H1 (cell line): ENCODE measurements around the gene ACER1. TPM values are rescaled to one million over a fixed set of nuclear protein-coding genes. Genes with fewer than 3 reads are reported as not detected.

Experiments
- CTCF ChIA-PET: fragments of 300-600 bp; sonication (Branson Sonifier 250); formaldehyde crosslinking; loops from one replicate; lab custom pipeline; 2021; ENCODE audit not compliant: partially characterized antibody; lab: Charles Lee
- POLR2A ChIA-PET: fragments of 300-600 bp; sonication (Branson Sonifier 250); formaldehyde crosslinking; loops from one replicate; lab custom pipeline; 2021; ENCODE audit warnings: inconsistent platforms; ENCODE audit not compliant: partially characterized antibody; lab: Charles Lee
- DNase-seq, 2 experiments: peaks; one replicate each; pipeline versions ENCODE4 v3.0.0 to v3.0.0-alpha.2; 2010 to 2022; ENCODE audit warnings: low spot score in 2 of 2, low read depth in 1 of 2, mixed read lengths in 1 of 2
- FAIRE-seq: peaks from 2 replicates; lab custom pipeline; 2011; peaks lifted over from hg19 to GRCh38; lab: Jason Lieb, UNC
- H2AFZ ChIP-seq: 2 replicates; pipeline ENCODE4 v1.8.1; 2012; ENCODE audit warnings: low read length, inconsistent platforms
- H2AK5ac ChIP-seq: 2 replicates; pipeline ENCODE4 v1.6.1; 2013; ENCODE audit warnings: low read depth, low read length
- H2BK120ac ChIP-seq: replicated peaks from 2 replicates; pipeline ENCODE3; 2013; ENCODE audit warnings: low read depth, low read length, inconsistent platforms
- H2BK12ac ChIP-seq: 2 replicates; pipeline ENCODE4 v1.6.1; 2013; ENCODE audit warnings: low read depth, low read length
- H2BK15ac ChIP-seq: 2 replicates; pipeline ENCODE4 v1.6.1; 2013; ENCODE audit warnings: low read length
- H2BK20ac ChIP-seq: 2 replicates; pipeline ENCODE4 v1.6.1; 2013; ENCODE audit warnings: low read length
- H2BK5ac ChIP-seq: 2 replicates; pipeline ENCODE4 v1.6.1; 2013; ENCODE audit warnings: low read depth, low read length
- H3K14ac ChIP-seq: 2 replicates; pipeline ENCODE4 v1.6.1; 2013; ENCODE audit warnings: inconsistent platforms; ENCODE audit not compliant: insufficient read length
- H3K18ac ChIP-seq: 2 replicates; pipeline ENCODE4 v1.6.1; 2013; ENCODE audit warnings: low read length; ENCODE audit errors: extremely low read depth
- H3K23ac ChIP-seq: 2 replicates; pipeline ENCODE4 v1.6.1; 2013; ENCODE audit warnings: inconsistent platforms; ENCODE audit not compliant: insufficient read length
- H3K23me2 ChIP-seq: 2 replicates; pipeline ENCODE4 v1.6.1; 2013; ENCODE audit warnings: low read depth, low read length
- H3K27ac ChIP-seq: 2 replicates; pipeline ENCODE4 v1.6.1; 2011; ENCODE audit warnings: low read depth, low read length, inconsistent platforms
- H3K27me3 ChIP-seq, 4 experiments: replicated peaks in 1 of 4; 1 replicate in 1 of 4; 2 replicates in 3 of 4; pipeline versions ENCODE4 v1.6.1 to v1.8.1; 2011 to 2013; ENCODE audit warnings: low read length in 3 of 4, mild to moderate bottlenecking in 3 of 4, inconsistent platforms in 2 of 4, mixed read lengths in 2 of 4, moderate library complexity in 1 of 4; ENCODE audit not compliant: control insufficient read depth in 3 of 4, insufficient read depth in 3 of 4; ENCODE audit errors: extremely low read depth in 1 of 4
- H3K36me3 ChIP-seq, 4 experiments: 2 replicates each; pipeline versions ENCODE4 v1.6.1 to v1.8.1; 2011 to 2013; ENCODE audit warnings: mild to moderate bottlenecking in 4 of 4, low read length in 3 of 4, moderate library complexity in 2 of 4, control low read depth in 1 of 4, inconsistent platforms in 1 of 4; ENCODE audit not compliant: insufficient read depth in 4 of 4, control insufficient read depth in 2 of 4
- H3K4ac ChIP-seq: replicated peaks from 2 replicates; pipeline ENCODE3; 2013; ENCODE audit warnings: low read length, low read depth, mixed read lengths, inconsistent platforms; ENCODE audit not compliant: insufficient read length
- H3K4me1 ChIP-seq, 4 experiments: replicated peaks in 1 of 4; 1 replicate in 1 of 4; 2 replicates in 3 of 4; pipeline versions ENCODE4 v1.6.1 to v1.8.1; 2011 to 2013; ENCODE audit warnings: low read length in 3 of 4, inconsistent platforms in 2 of 4, mixed read lengths in 1 of 4; ENCODE audit not compliant: insufficient read depth in 4 of 4, control insufficient read depth in 3 of 4
- H3K4me2 ChIP-seq, 2 experiments: 2 replicates each; pipeline versions ENCODE4 v1.6.1 to v1.8.1; 2011 to 2013; ENCODE audit warnings: low read depth in 2 of 2, low read length in 2 of 2, control low read depth in 1 of 2, inconsistent platforms in 1 of 2, mild to moderate bottlenecking in 1 of 2; ENCODE audit not compliant: insufficient read depth in 1 of 2
- H3K4me3 ChIP-seq, 4 experiments: fragments of 200-600, 300-600 bp in 1 of 4; sonication (generic), shearing (Covaris generic), sonication (Bioruptor Twin) in 1 of 4; 2 replicates each; pipeline versions ENCODE4 v1.5.1 to v1.8.1; 2011 to 2016; ENCODE audit warnings: low read length in 4 of 4, low read depth in 3 of 4, control low read depth in 2 of 4, inconsistent platforms in 2 of 4, mild to moderate bottlenecking in 2 of 4, mixed read lengths in 1 of 4, moderate library complexity in 1 of 4; ENCODE audit not compliant: insufficient read depth in 2 of 4; ENCODE audit errors: extremely low read depth in 1 of 4
- H3K56ac ChIP-seq: replicated peaks from 2 replicates; pipeline ENCODE3; 2013; ENCODE audit warnings: low read depth, mild to moderate bottlenecking, mixed read lengths, low read length, inconsistent platforms; ENCODE audit not compliant: insufficient read length
- H3K79me1 ChIP-seq: 2 replicates; pipeline ENCODE4 v1.6.1; 2013; ENCODE audit warnings: low read depth, low read length, control low read depth
- H3K79me2 ChIP-seq, 2 experiments: 2 replicates each; pipeline versions ENCODE4 v1.6.1 to v1.8.1; 2012 to 2013; ENCODE audit warnings: low read length in 2 of 2, mild to moderate bottlenecking in 2 of 2, inconsistent platforms in 1 of 2; ENCODE audit not compliant: insufficient read depth in 2 of 2, control insufficient read depth in 1 of 2
- H3K9ac ChIP-seq, 4 experiments: replicated peaks in 1 of 4; 1 replicate in 1 of 4; 2 replicates in 3 of 4; pipeline versions ENCODE4 v1.6.1 to v1.8.1; 2011 to 2013; ENCODE audit warnings: low read depth in 3 of 4, low read length in 3 of 4, control low read depth in 2 of 4, mild to moderate bottlenecking in 2 of 4, moderate library complexity in 2 of 4, inconsistent platforms in 1 of 4; ENCODE audit errors: extremely low read depth in 1 of 4
- H3K9me3 ChIP-seq, 2 experiments: 2 replicates each; pipeline versions ENCODE4 v1.6.1 to v1.8.1; 2012 to 2013; ENCODE audit warnings: mild to moderate bottlenecking in 2 of 2, moderate library complexity in 2 of 2, control low read depth in 1 of 2, inconsistent platforms in 1 of 2, low read depth in 1 of 2, low read length in 1 of 2, mixed read lengths in 1 of 2; ENCODE audit not compliant: insufficient read depth in 2 of 2
- H4K20me1 ChIP-seq, 2 experiments: replicated peaks in 1 of 2; 2 replicates each; pipeline versions ENCODE3 to v1.8.1; 2011 to 2013; ENCODE audit warnings: inconsistent platforms in 2 of 2, low read length in 2 of 2, mild to moderate bottlenecking in 1 of 2; ENCODE audit not compliant: insufficient read depth in 2 of 2, control insufficient read depth in 1 of 2
- H4K5ac ChIP-seq: 2 replicates; pipeline ENCODE4 v1.6.1; 2013; ENCODE audit warnings: low read length, low read depth, mixed read lengths, inconsistent platforms; ENCODE audit not compliant: insufficient read length
- H4K8ac ChIP-seq: 2 replicates; pipeline ENCODE4 v1.8.0; 2013; ENCODE audit warnings: mild to moderate bottlenecking, moderate library complexity, low read length, inconsistent platforms; ENCODE audit not compliant: insufficient read depth; ENCODE audit errors: extremely low read depth
- H4K91ac ChIP-seq: replicated peaks from 2 replicates; pipeline ENCODE3; 2013; ENCODE audit warnings: low read length, mixed read lengths, inconsistent platforms; ENCODE audit not compliant: insufficient read length
- BACH1 ChIP-seq: IDR thresholded peaks from 2 replicates; pipeline ENCODE4 v1.6.1; 2012; ENCODE audit warnings: low read length, improper control_type of control experiment
- NRF1 ChIP-seq: IDR thresholded peaks from 2 replicates; pipeline ENCODE4 v1.6.1; 2011; ENCODE audit warnings: mild to moderate bottlenecking, low read depth, low read length, improper control_type of control experiment
- SP1 ChIP-seq: IDR thresholded peaks from 2 replicates; pipeline ENCODE4 v1.6.1; 2011; ENCODE audit warnings: low read depth, low read length
- SRF ChIP-seq: IDR thresholded peaks from 2 replicates; pipeline ENCODE4 v1.6.1; 2011; ENCODE audit warnings: mild to moderate bottlenecking, low read depth, low read length, moderate library complexity
- TBP ChIP-seq: IDR thresholded peaks from 2 replicates; pipeline ENCODE4 v1.6.1; 2011; ENCODE audit warnings: low read depth, low read length, improper control_type of control experiment
- WGBS, 2 experiments: shearing (Covaris generic) in 1 of 2; methylation state at CpG; one replicate each; pipeline versions ENCODE4 v1.1.6 to v1.1.7; 2013 to 2015; ENCODE audit warnings: low lambda C conversion rate in 2 of 2, mixed read lengths in 2 of 2, inconsistent platforms in 1 of 2, low coverage in 1 of 2, missing lambda C conversion rate in 1 of 2; ENCODE audit not compliant: insufficient replicate concordance in 2 of 2, insufficient coverage in 1 of 2, insufficient read length in 1 of 2; ENCODE audit errors: extremely low coverage in 1 of 2, missing lambda C conversion rate in 1 of 2; 5-methylcytosine and 5-hydroxymethylcytosine counted together
- polyA plus RNA-seq, 7 experiments: library from polyadenylated mRNA; depleted of rRNA in 3 of 7; stranded (reverse) in 5 of 7; unstranded in 2 of 7; fragments of >200 nt in 5 of 7; fragments of 200-250 nt in 2 of 7; gene quantifications; 1 replicate in 5 of 7; 2 replicates in 1 of 7; 4 replicates in 1 of 7; pipeline versions ENCODE4 v1.2.1 to v1.2.3, GENCODE V29; 2011 to 2013; ENCODE audit warnings: missing spikeins in 2 of 7, mixed read lengths in 2 of 7
- total RNA-seq: library from RNA; stranded (reverse); fragmentation: NEBNext Ultra II Directional; extraction: Animal tissue kit (Norgen Biotek cat#: 25700); gene quantifications from 2 replicates; pipeline ENCODE4 v1.2.1, GENCODE V29; 2021

Gene ACER1
- total and polyA plus RNA-seq, 2 of the 8 experiments (the other 6 are each of a cell fraction or from before 2014, with no cell fraction given): 0.05 TPM; not detected in 1

DNA sequence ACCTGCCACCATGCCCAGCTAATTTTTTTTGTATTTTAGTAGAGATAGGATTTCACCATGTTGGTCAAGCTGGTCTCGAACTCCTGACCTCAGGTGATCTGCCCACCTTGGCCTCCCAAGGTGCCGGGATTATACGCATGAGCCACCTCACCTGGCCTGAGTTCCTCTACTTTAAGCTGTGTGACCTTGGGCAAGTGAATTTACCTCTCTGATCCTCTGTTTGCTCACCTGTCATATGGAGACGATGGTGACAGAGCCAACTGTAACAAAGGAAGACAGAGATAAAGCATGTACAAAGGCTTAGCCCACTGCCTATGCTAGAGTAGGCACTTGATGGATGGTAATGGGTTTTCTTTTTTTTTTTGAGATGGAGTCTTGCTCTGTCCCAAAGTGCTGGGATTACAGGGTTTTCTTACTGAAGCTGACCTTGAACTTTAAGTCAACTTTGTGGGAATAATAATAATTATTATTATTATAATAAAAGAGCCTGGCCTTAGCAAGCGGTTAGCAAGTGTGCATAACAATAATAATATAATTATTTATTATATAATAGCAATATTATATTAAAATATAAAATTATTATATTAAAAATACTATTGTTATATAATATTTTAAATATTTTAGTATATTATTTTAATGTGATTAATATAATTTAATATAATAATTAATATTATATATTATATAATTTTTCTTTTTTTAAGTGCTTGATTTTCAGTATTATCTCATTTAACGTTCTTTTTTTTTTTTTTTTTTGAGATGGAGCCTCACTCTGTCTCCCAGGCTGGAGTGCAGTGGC is 1.3 kb upstream of the ACER1 start:
- Histone ChIP-seq H3K9ac (no peak overlapping the region), H4K8ac (no peak overlapping the region), H3K14ac (no peak overlapping the region), H3K27me3 (no peaks in the 10 kb centered on the region), H2BK12ac (no peak overlapping the region), H3K4me1 (no peaks in the 10 kb centered on the region), H3K23ac (no peak overlapping the region), H4K20me1 (no peaks in the 10 kb centered on the region), H3K36me3 (no peaks in the 10 kb centered on the region), H3K4me3 (no peak overlapping the region), H2BK5ac (no peak overlapping the region), H2BK15ac (no peak overlapping the region), H4K5ac (no peak overlapping the region), H3K4ac (no peak overlapping the region), H4K91ac (no peak overlapping the region), H3K56ac (no peak overlapping the region), H2AK5ac (no peak overlapping the region), H3K79me2 (no peaks in the 10 kb centered on the region), H2BK20ac (no peak overlapping the region), H3K27ac (no peak overlapping the region), H3K4me2 (no peak overlapping the region), H3K18ac (no peak overlapping the region), H3K9me3 (peaks cover 0 to 2% of the 10 kb centered on the region in 2 experiments; a peak in 2 of 4 replicates), H2AFZ (no peak overlapping the region), H3K23me2 (no peaks in the 10 kb centered on the region), H2BK120ac (no peak overlapping the region), H3K79me1 (no peaks in the 10 kb centered on the region)
- 75% methylated on average over 6 of the region's 6 CpGs; no CpG with 5 or more reads in 1 of the 2 experiments for WGBS, 2 experiments
- ChIA-PET CTCF (interaction anchor here (1.8 kb wide), 1 partner anchor 19 kb away, joined by 5 read pairs; no protein-coding TSS in a partner anchor), POLR2A (no interaction called here)
- DNase-seq: no peak
- FAIRE-seq: no peak
- TF ChIP-seq BACH1 (no peak), SP1 (no peak), TBP (no peak), SRF (no peak), NRF1 (no peak)
